HG02970 (cell line): ENCODE results near the gene CPS1.

ENCODE experiments used
- ATAC-seq: cut with Tn5 transposase; IDR thresholded peaks from one replicate; pipeline ENCODE4 v1.9.1; 2021; ENCODE audit warnings: mild to moderate bottlenecking, moderate library complexity, moderate number of reproducible peaks; ENCODE audit not compliant: unreplicated experiment, low FRiP score

CPS1 gene

DNA sequence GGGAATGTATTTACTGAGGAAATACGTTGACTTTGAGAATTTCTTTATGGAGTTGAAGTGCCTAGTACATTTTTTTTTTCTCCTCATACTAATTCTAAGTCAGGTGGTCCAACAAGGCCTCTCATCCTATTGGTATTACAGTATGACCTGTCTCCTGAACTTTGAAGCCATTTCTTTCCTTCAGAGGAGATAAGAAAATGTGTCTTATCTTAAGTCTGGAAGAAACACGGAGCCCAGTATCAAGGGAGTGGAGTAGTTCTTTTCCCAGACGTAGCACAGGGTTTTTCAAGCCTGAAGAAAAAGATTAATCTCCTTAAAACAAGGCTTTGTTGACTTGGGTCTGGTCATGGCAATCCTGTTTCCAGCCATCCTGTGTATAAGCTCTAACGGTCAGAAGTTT is 11.6 kb upstream of the CPS1 start:
- no peak for ATAC-seq

GRCh38 chr2:210546424-210547208 is 9.8 kb upstream of the CPS1 start:
- ATAC-seq: no peak

GRCh38 chr2:210548031-210548430 is 8.4 kb upstream of the CPS1 start:
- no peak for ATAC-seq

DNA sequence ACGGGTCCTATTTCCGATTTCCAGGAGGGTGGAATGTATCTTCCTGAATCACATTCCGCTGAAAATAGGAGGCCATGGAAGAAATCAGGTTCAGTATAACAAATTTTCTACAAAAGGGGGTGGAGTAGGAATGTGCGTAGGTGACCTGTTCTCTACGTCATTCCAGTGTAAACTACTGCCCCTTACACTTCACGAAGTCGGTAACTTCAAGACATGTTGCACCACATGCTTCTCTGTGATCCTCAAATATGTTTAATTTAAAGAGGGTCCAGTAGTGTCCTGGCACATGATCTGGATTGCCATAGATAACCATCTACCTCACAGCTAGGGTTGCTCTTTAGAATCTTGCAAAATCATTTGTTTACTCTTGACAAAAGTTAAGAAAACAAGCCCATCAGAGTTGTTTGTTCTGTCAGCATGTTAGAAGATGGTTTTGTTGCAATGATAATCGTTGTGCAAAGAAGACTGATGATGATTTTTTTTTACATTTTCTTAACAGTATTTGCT is 7.5 kb upstream of the CPS1 start:
- ATAC-seq: no peak

GRCh38 chr2:210551001-210551400 is 5.4 kb upstream of the CPS1 start:
- no peak for ATAC-seq

DNA sequence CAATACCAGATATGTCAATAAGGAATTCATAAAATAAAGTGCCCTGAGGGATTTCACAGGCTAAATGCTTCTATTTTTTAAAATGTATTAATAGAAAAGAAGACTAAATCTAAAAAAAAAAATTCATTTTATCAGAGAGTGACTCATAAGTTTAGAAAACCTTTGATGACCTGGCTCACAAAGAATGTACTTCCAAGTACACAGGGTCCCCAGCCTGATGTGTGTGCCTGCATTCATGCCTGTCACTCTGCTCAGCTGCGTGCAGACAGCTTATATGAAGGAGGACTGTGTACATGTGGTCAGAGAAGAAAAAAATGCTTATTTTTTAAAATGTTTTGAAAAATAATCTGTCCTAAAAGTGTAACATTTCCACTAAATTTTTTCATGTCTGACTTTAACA is 3.0 kb upstream of the CPS1 start:
- no peak for ATAC-seq

GRCh38 chr2:210555555-210555954 is 844 bp upstream of the CPS1 start:
- no peak for ATAC-seq

DNA sequence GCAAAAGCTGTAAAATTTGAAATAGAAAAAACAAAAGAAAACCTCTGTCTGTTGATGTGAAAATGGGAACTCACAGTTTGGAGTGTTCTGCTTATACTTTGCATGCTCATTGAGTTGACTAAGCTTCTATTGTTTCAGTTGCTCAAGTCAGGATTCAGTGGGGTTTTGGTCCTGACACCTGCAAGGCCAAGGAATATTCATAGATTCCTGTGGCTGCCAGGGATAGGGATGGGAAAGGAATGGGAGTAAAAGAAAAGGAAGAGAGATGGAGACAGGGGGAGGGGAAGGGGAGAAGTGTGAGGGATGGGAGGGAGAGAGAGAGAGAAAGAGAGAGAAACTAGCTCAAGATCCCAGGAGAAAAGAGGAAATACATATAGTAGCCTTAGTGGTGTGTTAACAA is 1.3 kb downstream of the CPS1 start:
- ATAC-seq: no peak

DNA sequence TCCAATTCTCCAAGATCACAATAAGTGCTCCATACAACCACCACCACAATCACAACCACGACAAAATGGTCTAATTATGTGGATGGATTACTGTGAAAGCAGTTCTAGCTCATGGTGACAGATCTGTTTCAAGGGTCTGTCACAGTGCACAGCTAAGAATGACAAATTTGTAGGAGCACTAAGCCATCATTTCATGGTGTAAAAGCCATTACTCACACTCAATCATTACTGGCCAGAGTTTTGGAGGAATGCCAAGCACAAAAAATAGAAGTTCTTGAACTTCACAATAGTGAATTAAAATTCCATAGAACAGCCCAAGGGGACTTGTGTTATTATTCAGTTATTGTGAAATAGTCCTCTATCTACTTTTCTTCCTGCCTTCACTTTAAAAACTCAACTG is 2.3 kb downstream of the CPS1 start:
- ATAC-seq: no peak

- ATAC-seq: no peak
Observed at GRCh38 chr2:210559182-210559581, 2.8 kb downstream of the CPS1 start.

- ATAC-seq: no peak
Observed at GRCh38 chr2:210561475-210561874, 5.1 kb downstream of the CPS1 start.

DNA sequence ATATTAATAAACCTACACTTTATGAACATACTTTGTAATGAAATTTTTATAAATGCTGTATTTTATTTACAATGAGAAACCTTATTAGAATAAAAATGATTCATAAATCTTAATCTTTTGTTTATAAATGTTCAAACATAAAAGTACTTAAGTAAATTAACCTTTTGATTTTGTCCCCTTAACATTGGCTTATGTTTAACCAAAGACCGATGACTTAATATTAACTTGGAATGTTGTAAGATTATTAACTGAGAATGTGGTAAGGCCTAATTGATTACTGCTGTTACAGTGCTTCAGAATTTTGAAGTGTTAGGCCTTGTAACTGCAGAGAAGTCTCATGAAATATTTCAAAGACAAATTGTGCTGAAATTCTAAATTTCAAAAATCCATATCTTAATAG is 5.7 kb downstream of the CPS1 start:
- no peak for ATAC-seq

- ATAC-seq: no peak
Observed at GRCh38 chr2:210562502-210563080, 6.2 kb downstream of the CPS1 start.

- no peak for ATAC-seq
Observed at GRCh38 chr2:210567279-210567678, 10.9 kb downstream of the CPS1 start.

GRCh38 chr2:210568108-210568507 is 11.7 kb downstream of the CPS1 start:
- ATAC-seq: no peak

- ATAC-seq: peak; percentile 85
Observed at GRCh38 chr2:210577263-210578071, 21.1 kb downstream of the CPS1 start.

GRCh38 chr2:210584834-210585233 is 28.4 kb downstream of the CPS1 start:
- no peak for ATAC-seq

- no peak for ATAC-seq
Observed at GRCh38 chr2:210586381-210586780, 30.0 kb downstream of the CPS1 start.

GRCh38 chr2:210591663-210592062 is 35.3 kb downstream of the CPS1 start:
- no peak for ATAC-seq

GRCh38 chr2:210592726-210593125 is 36.3 kb downstream of the CPS1 start:
- no peak for ATAC-seq

- no peak for ATAC-seq
Observed at GRCh38 chr2:210593166-210593565, 36.8 kb downstream of the CPS1 start.
